Peyer's patch (tissue), 4 donors: Measurements from ENCODE around the gene SERPINE2.

Experiments
- CTCF ChIP-seq, 6 experiments: fragments of 450-650 bp in 4 of 6; fragments of 200-600 bp in 2 of 6; sonication (generic) in 1 of 6; IDR thresholded peaks; one replicate each; pipeline ENCODE4 v1.5.1; 2017 to 2019; ENCODE audit warnings: antibody characterized with exemption in 6 of 6, mild to moderate bottlenecking in 3 of 6, moderate library complexity in 1 of 6
- POLR2A ChIP-seq, 2 donors: fragments of 450-650 bp; IDR thresholded peaks; one replicate each; pipeline ENCODE4 v1.5.1; 2017; ENCODE audit warnings: antibody characterized with exemption in 2 of 2, mild to moderate bottlenecking in 2 of 2, moderate library complexity in 2 of 2

GRCh38 chr2:223930103-223930976 lies 108.7 kb downstream of the SERPINE2 start:
- TF ChIP-seq CTCF (IDR thresholded peaks at IDR 0.05) (no peak), POLR2A (IDR thresholded peaks at IDR 0.05) (no peak)
